Keratinocyte (primary cell): ENCODE results near the gene PRSS48. TPM values are rescaled to one million over a fixed set of nuclear protein-coding genes. Genes with fewer than 3 reads are reported as not detected.
A peak's percentile ranks its signal among the peaks of the same experiment; 100 is the strongest.

Experiments used
- DNase-seq: peaks from one replicate; pipeline ENCODE4 v3.0.0-alpha.2; 2011; ENCODE audit warnings: low read depth, missing footprints, low spot score
- FAIRE-seq: peaks from 2 replicates; lab custom pipeline; 2011; peaks lifted over from hg19 to GRCh38; lab: Jason Lieb, UNC
- H2AFZ ChIP-seq: 2 replicates; pipeline ENCODE4 v1.6.0; 2012; ENCODE audit warnings: low read length, control low read depth, inconsistent platforms; ENCODE audit not compliant: control insufficient read depth
- H3K27ac ChIP-seq: 2 replicates; pipeline ENCODE4 v1.5.1; 2011; ENCODE audit warnings: low read length; ENCODE audit not compliant: control insufficient read depth, insufficient read depth
- H3K27me3 ChIP-seq: 3 replicates; pipeline ENCODE4 v1.6.0; 2011; ENCODE audit warnings: low read length; ENCODE audit not compliant: control insufficient read depth, insufficient read depth; ENCODE audit errors: extremely low read depth
- H3K36me3 ChIP-seq, 2 experiments: 2 replicates in 1 of 2; 3 replicates in 1 of 2; pipeline ENCODE4 v1.5.1; 2011; ENCODE audit warnings: low read length in 2 of 2, mild to moderate bottlenecking in 1 of 2; ENCODE audit not compliant: control insufficient read depth in 2 of 2, insufficient read depth in 2 of 2; ENCODE audit errors: extremely low read depth in 1 of 2
- H3K4me1 ChIP-seq: 3 replicates; pipeline ENCODE4 v1.5.1; 2011; ENCODE audit warnings: low read length; ENCODE audit not compliant: control insufficient read depth, insufficient read depth; ENCODE audit errors: extremely low read depth
- H3K4me2 ChIP-seq: 3 replicates; pipeline ENCODE4 v1.6.0; 2011; ENCODE audit warnings: low read depth, low read length; ENCODE audit not compliant: control insufficient read depth, insufficient read depth; ENCODE audit errors: extremely low read depth
- H3K4me3 ChIP-seq, 3 experiments: fragments of 200-600 bp in 1 of 3; sonication (generic) in 1 of 3; 2 replicates in 2 of 3; 3 replicates in 1 of 3; pipeline ENCODE4 v1.5.1; 2011 to 2016; ENCODE audit warnings: low read length in 3 of 3, mild to moderate bottlenecking in 3 of 3, control low read depth in 2 of 3, inconsistent platforms in 1 of 3, low read depth in 1 of 3, mixed read lengths in 1 of 3, mixed run types in 1 of 3, moderate library complexity in 1 of 3; ENCODE audit not compliant: control insufficient read depth in 2 of 3, insufficient read depth in 2 of 3; ENCODE audit errors: extremely low read depth in 1 of 3
- H3K79me2 ChIP-seq: 2 replicates; pipeline ENCODE4 v1.6.0; 2012; ENCODE audit warnings: low read length; ENCODE audit not compliant: control insufficient read depth, insufficient read depth
- H3K9ac ChIP-seq: 3 replicates; pipeline ENCODE4 v1.6.0; 2011; ENCODE audit warnings: low read length; ENCODE audit not compliant: control insufficient read depth, insufficient read depth; ENCODE audit errors: extremely low read depth
- H3K9me1 ChIP-seq: 3 replicates; pipeline ENCODE4 v1.6.0; 2011; ENCODE audit warnings: low read length; ENCODE audit not compliant: control insufficient read depth, insufficient read depth; ENCODE audit errors: extremely low read depth
- H3K9me3 ChIP-seq: 2 replicates; pipeline ENCODE4 v1.5.1; 2012; ENCODE audit warnings: low read depth, low read length; ENCODE audit not compliant: control insufficient read depth
- H4K20me1 ChIP-seq: 3 replicates; pipeline ENCODE4 v1.6.0; 2011; ENCODE audit warnings: low read length; ENCODE audit not compliant: control insufficient read depth, insufficient read depth; ENCODE audit errors: extremely low read depth
- CTCF ChIP-seq, 3 experiments: IDR thresholded peaks in 1 of 3; conservative IDR thresholded peaks in 1 of 3; optimal IDR thresholded peaks in 1 of 3; 2 replicates in 2 of 3; 3 replicates in 1 of 3; pipeline versions ENCODE3 to v1.5.1; 2011; ENCODE audit warnings: low read length in 3 of 3, mild to moderate bottlenecking in 3 of 3, moderate library complexity in 2 of 3, control low read depth in 1 of 3, inconsistent platforms in 1 of 3; ENCODE audit not compliant: insufficient read depth in 2 of 3; ENCODE audit errors: extremely low read depth in 1 of 3
- EZH2 ChIP-seq: IDR thresholded peaks from one replicate; pipeline ENCODE4 v1.6.1; 2012; ENCODE audit warnings: inconsistent platforms, mild to moderate bottlenecking, low read length, moderate library complexity
- dilution Hi-C: fragments of 300-500 bp; cut with MboI; formaldehyde crosslinking; loops from one replicate; pipeline ENCODE4 v1.7.0; 2020; ENCODE audit warnings: low sequenced_read_pairs; ENCODE audit not compliant: extremely low pct_ligation_motif_present
- polyA plus RNA-seq, 5 experiments: library from polyadenylated mRNA; depleted of rRNA in 3 of 5; stranded (reverse) in 3 of 5; stranded (forward) in 1 of 5; unstranded in 1 of 5; fragments of >200 nt; gene quantifications; 1 replicate in 1 of 5; 2 replicates in 3 of 5; 3 replicates in 1 of 5; pipeline versions ENCODE4 v1.2.1 to v1.2.3, GENCODE V29; 2011 to 2012; ENCODE audit warnings: missing spikeins in 2 of 5, low read depth in 1 of 5, low replicate concordance in 1 of 5

Gene PRSS48
- polyA plus RNA-seq, 1 donor (not counting 4 experiments of a cell fraction or from before 2014, with no cell fraction given) = not detected

- H3K9me1 ChIP-seq = no peaks in the 10 kb centered on the region
- H3K27ac ChIP-seq = peak within 1 kb of the TSS; percentile 89
- dilution Hi-C loops = no loop called here
- H3K9me3 ChIP-seq = no peaks in the 10 kb centered on the region
- H3K9ac ChIP-seq = peak within 1 kb of the TSS; percentile 90
- no peaks in the 10 kb centered on the region for H3K36me3 ChIP-seq
- H4K20me1 ChIP-seq = no peaks in the 10 kb centered on the region
- peak within 1 kb of the TSS; percentile 55 to 86 (median 83) for H3K4me3 ChIP-seq
- peak within 1 kb of the TSS; percentile 82 for H2AFZ ChIP-seq
- FAIRE-seq = peak; percentile 67
- TF ChIP-seq CTCF (optimal IDR thresholded peaks at IDR 0.05 in 1 of 3, IDR thresholded peaks at IDR 0.05 in 1 of 3, conservative IDR thresholded peaks at IDR 0.05 in 1 of 3; ENCODE audit: extremely low read depth in 1 of 3, insufficient read depth in 2 of 3, low read length in 3 of 3) = no peak
- TF ChIP-seq EZH2 = no peak
- no peaks in the 10 kb centered on the region for H3K27me3 ChIP-seq
- H3K4me2 ChIP-seq = peak within 1 kb of the TSS; percentile 98
- DNase-seq = peak; percentile 30
- H3K79me2 ChIP-seq = peaks cover 38% of the 10 kb centered on the region
- peaks cover 31% of the 10 kb centered on the region for H3K4me1 ChIP-seq
Observed at GRCh38 chr4:151325111-151325948, 48.4 kb downstream of the PRSS48 start, which contains the start of gene SH3D19. TSS of gene SH3D19 (minus strand) at chr4:151325605. CDS start at chr4:151325352, 253 bp downstream.

GRCh38 chr4:151325949-151326246 lies 48.9 kb downstream of the PRSS48 start:
- H3K9me3 ChIP-seq = no peaks in the 10 kb centered on the region
- no peaks in the 10 kb centered on the region for H3K9me1 ChIP-seq
- no peaks in the 10 kb centered on the region for H3K36me3 ChIP-seq
- H3K79me2 ChIP-seq = peaks cover 35% of the 10 kb centered on the region
- no peaks in the 10 kb centered on the region for H3K27me3 ChIP-seq
- peak overlapping the region; percentile 55 to 86 (median 83) for H3K4me3 ChIP-seq
- FAIRE-seq = no peak
- TF ChIP-seq EZH2 (no peak), CTCF (optimal IDR thresholded peaks at IDR 0.05 in 1 of 3, IDR thresholded peaks at IDR 0.05 in 1 of 3, conservative IDR thresholded peaks at IDR 0.05 in 1 of 3; ENCODE audit: extremely low read depth in 1 of 3, insufficient read depth in 2 of 3, low read length in 3 of 3) (no peak)
- no peaks in the 10 kb centered on the region for H4K20me1 ChIP-seq
- dilution Hi-C loops = no loop called here
- peaks cover 33% of the 10 kb centered on the region for H3K4me1 ChIP-seq
- peak overlapping the region; percentile 69 for H3K4me2 ChIP-seq
- no peak for DNase-seq
- peak overlapping the region; percentile 90 for H3K9ac ChIP-seq
- peak overlapping the region; percentile 89 for H3K27ac ChIP-seq
- H2AFZ ChIP-seq = peak overlapping the region; percentile 82
